H9 (cell line): ENCODE data around the gene BEST3. TPM values are rescaled to one million over a fixed set of nuclear protein-coding genes. Genes with fewer than 3 reads are reported as not detected.

Source experiments
- DNase-seq: peaks from one replicate; pipeline ENCODE4 v3.0.0-alpha.2; 2017
- H2AFZ ChIP-seq: one replicate; pipeline ENCODE4 v1.6.1; 2013; ENCODE audit warnings: mild to moderate bottlenecking, low read length, control low read depth, moderate library complexity
- H2AK5ac ChIP-seq: 2 replicates; pipeline ENCODE4 v1.6.1; 2013; ENCODE audit warnings: low read length, control low read depth, mixed read lengths; ENCODE audit not compliant: insufficient read length
- H2BK120ac ChIP-seq: one replicate; pipeline ENCODE4 v1.6.1; 2013; ENCODE audit warnings: low read depth, mild to moderate bottlenecking, low read length, control low read depth, inconsistent platforms; ENCODE audit not compliant: poor library complexity, severe bottlenecking
- H2BK12ac ChIP-seq: 2 replicates; pipeline ENCODE4 v1.6.1; 2013; ENCODE audit warnings: low read length, control low read depth, mixed read lengths, low read depth; ENCODE audit not compliant: insufficient read length
- H2BK15ac ChIP-seq: 2 replicates; pipeline ENCODE4 v1.6.1; 2013; ENCODE audit warnings: low read depth, low read length, control low read depth
- H2BK20ac ChIP-seq: one replicate; pipeline ENCODE4 v1.6.1; 2013; ENCODE audit warnings: low read depth, mild to moderate bottlenecking, low read length, control low read depth, inconsistent platforms; ENCODE audit not compliant: poor library complexity, severe bottlenecking
- H2BK5ac ChIP-seq: 2 replicates; pipeline ENCODE4 v1.6.1; 2013; ENCODE audit warnings: low read length, control low read depth, mixed read lengths; ENCODE audit not compliant: insufficient read length
- H3K14ac ChIP-seq: 2 replicates; pipeline ENCODE4 v1.6.1; 2013; ENCODE audit warnings: low read length, control low read depth; ENCODE audit not compliant: insufficient read depth
- H3K18ac ChIP-seq: 2 replicates; pipeline ENCODE4 v1.6.1; 2013; ENCODE audit warnings: low read depth, mild to moderate bottlenecking, mixed read lengths, low read length, control low read depth; ENCODE audit not compliant: insufficient read length
- H3K23ac ChIP-seq: 2 replicates; pipeline ENCODE4 v1.6.1; 2013; ENCODE audit warnings: low read length, control low read depth, mixed read lengths, low read depth; ENCODE audit not compliant: insufficient read length
- H3K23me2 ChIP-seq: 2 replicates; pipeline ENCODE4 v1.6.1; 2013; ENCODE audit warnings: low read depth, mild to moderate bottlenecking, mixed read lengths, low read length, control low read depth; ENCODE audit not compliant: insufficient read length, poor library complexity, severe bottlenecking
- H3K27ac ChIP-seq: 2 replicates; pipeline ENCODE4 v1.5.1; 2013; ENCODE audit warnings: low read length, control low read depth, mixed read lengths, low read depth; ENCODE audit not compliant: insufficient read length
- H3K27me3 ChIP-seq: 2 replicates; pipeline ENCODE4 v1.6.1; 2013; ENCODE audit warnings: low read length, control low read depth, inconsistent platforms; ENCODE audit not compliant: insufficient read depth
- H3K4ac ChIP-seq: 2 replicates; pipeline ENCODE4 v1.6.1; 2013; ENCODE audit warnings: low read depth, mild to moderate bottlenecking, control low read depth, inconsistent platforms, low read length, moderate library complexity
- H3K4me1 ChIP-seq: 2 replicates; pipeline ENCODE4 v1.6.1; 2013; ENCODE audit warnings: low read length, control low read depth, inconsistent platforms; ENCODE audit not compliant: insufficient read depth
- H3K4me2 ChIP-seq: 2 replicates; pipeline ENCODE4 v1.6.1; 2013; ENCODE audit warnings: low read length, control low read depth, mixed read lengths; ENCODE audit not compliant: insufficient read length, insufficient read depth
- H3K56ac ChIP-seq: 2 replicates; pipeline ENCODE4 v1.6.1; 2013; ENCODE audit warnings: low read depth, mild to moderate bottlenecking, mixed read lengths, low read length, control low read depth; ENCODE audit not compliant: insufficient read length
- H3K79me1 ChIP-seq: 2 replicates; pipeline ENCODE4 v1.6.1; 2013; ENCODE audit warnings: low read depth, mild to moderate bottlenecking, moderate library complexity, low read length, control low read depth, inconsistent platforms; ENCODE audit not compliant: insufficient read depth, poor library complexity, severe bottlenecking
- H3K79me2 ChIP-seq: 2 replicates; pipeline ENCODE4 v1.6.1; 2013; ENCODE audit warnings: low read length, control low read depth, inconsistent platforms; ENCODE audit not compliant: insufficient read depth
- H3K9ac ChIP-seq: 2 replicates; pipeline ENCODE4 v1.6.1; 2013; ENCODE audit warnings: low read length, control low read depth, mixed read lengths; ENCODE audit not compliant: insufficient read length; ENCODE audit errors: extremely low read depth
- H3K9me3 ChIP-seq: one replicate; pipeline ENCODE4 v1.6.1; 2013; ENCODE audit warnings: low read depth, low read length, inconsistent platforms; ENCODE audit not compliant: control insufficient read depth
- H3T11ph ChIP-seq: one replicate; pipeline ENCODE4 v1.6.1; 2013; ENCODE audit warnings: mild to moderate bottlenecking, low read length, control low read depth, inconsistent platforms
- H4K20me1 ChIP-seq: one replicate; pipeline ENCODE4 v1.6.1; 2013; ENCODE audit not compliant: control insufficient read depth, insufficient read length, insufficient read depth
- H4K5ac ChIP-seq: 2 replicates; pipeline ENCODE4 v1.6.1; 2013; ENCODE audit warnings: low read depth, mild to moderate bottlenecking, mixed read lengths, low read length, control low read depth; ENCODE audit not compliant: insufficient read length
- H4K8ac ChIP-seq: replicated peaks from 2 replicates; pipeline ENCODE4 v1.6.1; 2013; ENCODE audit warnings: low read length, control low read depth, mixed read lengths, low read depth; ENCODE audit not compliant: insufficient read length
- H4K91ac ChIP-seq: 2 replicates; pipeline ENCODE4 v1.6.1; 2013; ENCODE audit warnings: low read depth, mild to moderate bottlenecking, moderate library complexity, mixed read lengths, low read length, control low read depth; ENCODE audit not compliant: insufficient read length
- H3K27ac Mint-ChIP-seq, 3 experiments: 2 replicates in 2 of 3; 3 replicates in 1 of 3; pipeline ENCODE4 v1.8.0; 2020 to 2021; ENCODE audit warnings: mixed read lengths in 3 of 3, mild to moderate bottlenecking in 1 of 3, moderate library complexity in 1 of 3
- H3K27me3 Mint-ChIP-seq: 2 replicates; pipeline ENCODE4 v1.8.0; 2021; ENCODE audit warnings: low read depth, mild to moderate bottlenecking, moderate library complexity, mixed read lengths
- H3K36me3 Mint-ChIP-seq, 3 experiments: 2 replicates in 2 of 3; 3 replicates in 1 of 3; pipeline ENCODE4 v1.8.0; 2020 to 2021; ENCODE audit warnings: low read depth in 3 of 3, mixed read lengths in 3 of 3; ENCODE audit not compliant: insufficient read depth in 1 of 3
- H3K4me1 Mint-ChIP-seq, 2 experiments: 2 replicates each; pipeline ENCODE4 v1.8.0; 2020; ENCODE audit warnings: mixed read lengths in 2 of 2
- H3K4me3 Mint-ChIP-seq, 2 experiments: 2 replicates in 1 of 2; 3 replicates in 1 of 2; pipeline ENCODE4 v1.8.0; 2020 to 2021; ENCODE audit warnings: mild to moderate bottlenecking in 2 of 2, mixed read lengths in 2 of 2, moderate library complexity in 1 of 2
- H3K9me3 Mint-ChIP-seq, 2 experiments: 2 replicates in 1 of 2; 3 replicates in 1 of 2; pipeline ENCODE4 v1.8.0; 2020; ENCODE audit warnings: mild to moderate bottlenecking in 2 of 2, mixed read lengths in 2 of 2, moderate library complexity in 1 of 2
- WGBS: extraction: QIAGEN DNeasy Blood & Tissue Kit; methylation state at CpG from one replicate; pipeline ENCODE4 v1.1.7; 2013; ENCODE audit warnings: missing lambda C conversion rate, low lambda C conversion rate, mixed read lengths; ENCODE audit not compliant: insufficient read length; ENCODE audit errors: extremely low coverage; 5-methylcytosine and 5-hydroxymethylcytosine counted together
- total RNA-seq: library from RNA; stranded (reverse); gene quantifications from 2 replicates; pipeline ENCODE4 v1.2.1, GENCODE V29; 2021
- TF ChIP-seq, protein P1 (sequence below): fragments of 200-600 bp; sonication (generic); conservative IDR thresholded peaks from 3 replicates; pipeline ENCODE4 v1.8.0; 2021; ENCODE audit warnings: antibody characterized with exemption, mild to moderate bottlenecking

The BEST3 gene
- total RNA-seq, 1 experiment from 2014 or later: 0.42 TPM

DNA sequence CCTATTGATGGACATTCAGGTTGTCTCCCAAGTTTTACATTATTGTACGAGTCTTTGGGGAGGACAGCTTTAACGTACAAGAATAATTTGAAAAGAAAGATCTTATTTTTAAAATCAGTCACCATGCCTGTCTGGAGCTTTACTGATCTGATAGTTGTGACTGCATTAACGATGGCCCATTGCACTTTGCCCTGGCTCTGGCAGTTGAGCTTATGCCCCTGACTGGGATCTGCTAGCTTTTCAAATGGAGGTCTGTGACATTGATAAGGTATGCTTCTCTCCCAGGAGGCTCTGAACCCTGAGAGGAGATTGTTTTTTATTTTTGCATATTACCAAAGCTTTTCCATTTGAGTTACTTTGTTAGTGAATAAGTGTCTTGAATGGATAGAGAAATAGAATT lies 21.6 kb upstream of the BEST3 start:
- Histone ChIP-seq H3K79me1 (no peaks in the 10 kb centered on the region), H3K4me1 (no peaks in the 10 kb centered on the region), H3K4me2 (no peak overlapping the region), H2BK120ac (no peak overlapping the region), H2BK15ac (no peak overlapping the region), H3K14ac (no peak overlapping the region), H3K27ac (no peak overlapping the region), H3K4ac (no peak overlapping the region), H2BK20ac (no peak overlapping the region), H3K23ac (no peak overlapping the region), H3K27me3 (no peaks in the 10 kb centered on the region), H3T11ph (no peak overlapping the region), H4K8ac (no peak overlapping the region), H3K56ac (no peak overlapping the region), H2BK12ac (no peak overlapping the region), H4K91ac (no peak overlapping the region), H3K9me3 (no peaks in the 10 kb centered on the region), H2AFZ (no peak overlapping the region), H2AK5ac (no peak overlapping the region), H4K20me1 (no peaks in the 10 kb centered on the region), H4K5ac (no peak overlapping the region), H3K9ac (no peak overlapping the region), H2BK5ac (no peak overlapping the region), H3K23me2 (no peaks in the 10 kb centered on the region), H3K18ac (no peak overlapping the region), H3K79me2 (no peaks in the 10 kb centered on the region)
- Mint-ChIP-seq H3K27me3 (no peaks in the 10 kb centered on the region), H3K4me3 (no peak overlapping the region), H3K4me1 (0 out of 4 replicates have a peak, but pooled peaks cover 0 to 3% of the 10 kb centered on the region in 2 experiments), H3K27ac (no peak overlapping the region), H3K9me3 (no peaks in the 10 kb centered on the region), H3K36me3 (no peaks in the 10 kb centered on the region)
- TF ChIP-seq, protein P1, sequence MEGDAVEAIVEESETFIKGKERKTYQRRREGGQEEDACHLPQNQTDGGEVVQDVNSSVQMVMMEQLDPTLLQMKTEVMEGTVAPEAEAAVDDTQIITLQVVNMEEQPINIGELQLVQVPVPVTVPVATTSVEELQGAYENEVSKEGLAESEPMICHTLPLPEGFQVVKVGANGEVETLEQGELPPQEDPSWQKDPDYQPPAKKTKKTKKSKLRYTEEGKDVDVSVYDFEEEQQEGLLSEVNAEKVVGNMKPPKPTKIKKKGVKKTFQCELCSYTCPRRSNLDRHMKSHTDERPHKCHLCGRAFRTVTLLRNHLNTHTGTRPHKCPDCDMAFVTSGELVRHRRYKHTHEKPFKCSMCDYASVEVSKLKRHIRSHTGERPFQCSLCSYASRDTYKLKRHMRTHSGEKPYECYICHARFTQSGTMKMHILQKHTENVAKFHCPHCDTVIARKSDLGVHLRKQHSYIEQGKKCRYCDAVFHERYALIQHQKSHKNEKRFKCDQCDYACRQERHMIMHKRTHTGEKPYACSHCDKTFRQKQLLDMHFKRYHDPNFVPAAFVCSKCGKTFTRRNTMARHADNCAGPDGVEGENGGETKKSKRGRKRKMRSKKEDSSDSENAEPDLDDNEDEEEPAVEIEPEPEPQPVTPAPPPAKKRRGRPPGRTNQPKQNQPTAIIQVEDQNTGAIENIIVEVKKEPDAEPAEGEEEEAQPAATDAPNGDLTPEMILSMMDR: no peak
- no CpG with 5 or more reads among the region's 3 CpGs for WGBS
- no peak for DNase-seq
